ENCODE data around the gene RAD54L2.
A peak's percentile ranks its signal among the peaks of the same experiment; 100 is the strongest.

RAD54L2 gene, protein sequence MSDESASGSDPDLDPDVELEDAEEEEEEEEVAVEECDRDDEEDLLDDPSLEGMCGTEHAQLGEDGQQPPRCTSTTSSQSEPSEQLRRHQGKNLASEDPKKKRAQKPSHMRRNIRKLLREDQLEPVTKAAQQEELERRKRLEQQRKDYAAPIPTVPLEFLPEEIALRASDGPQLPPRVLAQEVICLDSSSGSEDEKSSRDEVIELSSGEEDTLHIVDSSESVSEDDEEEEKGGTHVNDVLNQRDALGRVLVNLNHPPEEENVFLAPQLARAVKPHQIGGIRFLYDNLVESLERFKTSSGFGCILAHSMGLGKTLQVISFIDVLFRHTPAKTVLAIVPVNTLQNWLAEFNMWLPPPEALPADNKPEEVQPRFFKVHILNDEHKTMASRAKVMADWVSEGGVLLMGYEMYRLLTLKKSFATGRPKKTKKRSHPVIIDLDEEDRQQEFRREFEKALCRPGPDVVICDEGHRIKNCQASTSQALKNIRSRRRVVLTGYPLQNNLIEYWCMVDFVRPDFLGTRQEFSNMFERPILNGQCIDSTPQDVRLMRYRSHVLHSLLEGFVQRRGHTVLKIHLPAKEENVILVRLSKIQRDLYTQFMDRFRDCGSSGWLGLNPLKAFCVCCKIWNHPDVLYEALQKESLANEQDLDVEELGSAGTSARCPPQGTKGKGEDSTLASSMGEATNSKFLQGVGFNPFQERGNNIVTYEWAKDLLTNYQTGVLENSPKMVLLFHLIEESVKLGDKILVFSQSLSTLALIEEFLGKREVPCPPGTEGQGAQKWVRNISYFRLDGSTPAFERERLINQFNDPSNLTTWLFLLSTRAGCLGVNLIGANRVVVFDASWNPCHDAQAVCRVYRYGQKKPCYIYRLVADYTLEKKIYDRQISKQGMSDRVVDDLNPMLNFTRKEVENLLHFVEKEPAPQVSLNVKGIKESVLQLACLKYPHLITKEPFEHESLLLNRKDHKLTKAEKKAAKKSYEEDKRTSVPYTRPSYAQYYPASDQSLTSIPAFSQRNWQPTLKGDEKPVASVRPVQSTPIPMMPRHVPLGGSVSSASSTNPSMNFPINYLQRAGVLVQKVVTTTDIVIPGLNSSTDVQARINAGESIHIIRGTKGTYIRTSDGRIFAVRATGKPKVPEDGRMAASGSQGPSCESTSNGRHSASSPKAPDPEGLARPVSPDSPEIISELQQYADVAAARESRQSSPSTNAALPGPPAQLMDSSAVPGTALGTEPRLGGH (N-terminal part only)

DNA sequence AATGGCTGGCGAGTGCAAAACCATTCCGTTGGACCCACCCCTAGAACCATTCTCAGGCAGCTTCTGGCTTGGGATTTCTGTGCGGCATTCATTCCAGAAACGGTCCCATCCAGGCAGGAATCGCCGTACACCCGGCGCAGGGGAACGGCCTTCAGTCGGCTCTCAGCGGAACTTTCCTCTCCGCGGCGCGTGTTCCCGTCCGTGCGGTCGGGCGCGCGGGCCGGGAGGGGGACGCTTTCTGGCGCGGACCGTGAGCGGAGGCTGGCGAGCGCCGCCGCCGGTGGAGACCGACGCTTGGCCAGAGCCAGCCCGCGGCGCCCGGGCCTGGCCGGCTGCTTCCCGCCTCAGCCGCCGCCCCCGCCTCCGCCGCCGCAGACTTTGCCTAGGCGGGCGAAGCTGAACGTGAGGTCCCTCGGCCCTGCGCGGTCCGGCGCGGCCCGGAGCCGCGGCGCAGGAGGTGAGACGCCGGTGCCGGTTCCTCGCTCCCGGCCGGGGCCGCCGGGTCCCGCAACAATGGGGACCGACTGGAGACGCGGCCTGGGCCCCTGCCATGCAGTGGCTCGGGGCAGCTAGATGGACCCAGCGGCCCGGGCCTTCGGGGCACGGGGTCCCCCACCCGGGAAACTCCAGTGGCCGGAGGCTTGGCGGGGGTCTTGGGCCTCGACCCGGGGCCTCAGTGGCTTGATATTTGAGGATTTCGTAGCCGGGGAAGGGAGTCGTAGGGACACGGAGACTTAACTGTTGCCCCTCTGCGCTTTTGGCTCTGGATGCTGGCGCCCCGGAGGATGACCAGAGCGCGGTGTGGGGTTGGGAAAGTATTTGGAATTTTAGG, at the start of gene RAD54L2:
RAD54L2 (plus strand) TSS at position 261 of the 832 bp plus-strand sequence. CDS start 51,702 bp downstream, outside the sequence.
- peak; percentile 60 for TF ChIP-seq POLR2A (IDR thresholded peaks at IDR 0.05; ENCODE audit: extremely low read depth, insufficient read length)
- TF ChIP-seq, protein P1, sequence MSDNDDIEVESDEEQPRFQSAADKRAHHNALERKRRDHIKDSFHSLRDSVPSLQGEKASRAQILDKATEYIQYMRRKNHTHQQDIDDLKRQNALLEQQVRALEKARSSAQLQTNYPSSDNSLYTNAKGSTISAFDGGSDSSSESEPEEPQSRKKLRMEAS (IDR thresholded peaks at IDR 0.05; ENCODE audit: low read depth, low read length): peak; percentile 54; the same call in 1 of the 2 replicates
- TF ChIP-seq MYC (IDR thresholded peaks at IDR 0.05; ENCODE audit: low read depth, low read length): no peak
- peak within 1 kb of the TSS; percentile 80 for H3K4me3 ChIP-seq (ENCODE audit: low read depth, low read length)
- peak; percentile 88 for DNase-seq (ENCODE audit: low read depth)

DNA sequence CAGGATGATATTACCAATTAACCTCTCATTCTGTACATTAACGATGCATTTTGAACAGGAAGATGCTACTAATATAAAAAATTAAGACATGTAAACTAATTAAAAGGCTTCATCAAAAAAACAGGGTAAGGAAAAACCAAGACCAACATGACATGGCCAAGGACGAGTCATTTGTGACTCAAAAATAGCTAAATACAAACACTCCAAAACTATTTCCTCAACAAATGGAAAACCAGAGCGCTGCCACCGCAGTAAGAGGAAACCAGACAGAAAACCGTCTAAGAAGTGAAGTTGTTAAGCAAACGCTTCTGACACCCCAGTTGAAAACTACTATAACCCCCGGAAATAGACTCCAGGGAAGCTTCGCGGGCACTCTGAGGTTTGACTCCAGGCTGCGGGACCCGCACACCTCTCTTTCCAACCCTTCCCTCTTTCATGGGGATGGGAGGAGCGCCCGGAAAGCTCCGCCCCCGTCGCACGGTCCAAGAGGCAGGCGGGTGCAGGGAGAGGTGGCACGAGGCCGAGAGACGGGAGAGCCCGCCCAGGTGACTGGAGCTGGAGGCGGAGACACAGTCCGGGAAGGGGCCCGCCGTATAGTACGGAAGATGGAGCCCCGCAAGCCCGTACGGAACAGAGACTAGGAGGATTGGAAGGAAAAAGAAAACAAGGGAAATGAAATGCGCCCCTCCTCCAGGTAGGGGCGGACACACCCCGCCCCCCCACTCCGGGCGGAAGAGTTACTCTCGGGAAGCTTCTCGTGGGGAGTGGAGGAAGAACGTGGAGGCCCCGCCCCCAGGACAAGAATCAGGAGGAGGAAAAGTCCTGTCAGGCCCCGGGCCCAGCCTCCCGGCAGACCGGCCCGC, 39.4 kb upstream of the RAD54L2 start:
- TF ChIP-seq MYC (IDR thresholded peaks at IDR 0.05; ENCODE audit: low read depth, low read length) (peak; percentile 79), POLR2A (IDR thresholded peaks at IDR 0.05; ENCODE audit: extremely low read depth, insufficient read length) (peak; percentile 13)
- TF ChIP-seq, protein P2, sequence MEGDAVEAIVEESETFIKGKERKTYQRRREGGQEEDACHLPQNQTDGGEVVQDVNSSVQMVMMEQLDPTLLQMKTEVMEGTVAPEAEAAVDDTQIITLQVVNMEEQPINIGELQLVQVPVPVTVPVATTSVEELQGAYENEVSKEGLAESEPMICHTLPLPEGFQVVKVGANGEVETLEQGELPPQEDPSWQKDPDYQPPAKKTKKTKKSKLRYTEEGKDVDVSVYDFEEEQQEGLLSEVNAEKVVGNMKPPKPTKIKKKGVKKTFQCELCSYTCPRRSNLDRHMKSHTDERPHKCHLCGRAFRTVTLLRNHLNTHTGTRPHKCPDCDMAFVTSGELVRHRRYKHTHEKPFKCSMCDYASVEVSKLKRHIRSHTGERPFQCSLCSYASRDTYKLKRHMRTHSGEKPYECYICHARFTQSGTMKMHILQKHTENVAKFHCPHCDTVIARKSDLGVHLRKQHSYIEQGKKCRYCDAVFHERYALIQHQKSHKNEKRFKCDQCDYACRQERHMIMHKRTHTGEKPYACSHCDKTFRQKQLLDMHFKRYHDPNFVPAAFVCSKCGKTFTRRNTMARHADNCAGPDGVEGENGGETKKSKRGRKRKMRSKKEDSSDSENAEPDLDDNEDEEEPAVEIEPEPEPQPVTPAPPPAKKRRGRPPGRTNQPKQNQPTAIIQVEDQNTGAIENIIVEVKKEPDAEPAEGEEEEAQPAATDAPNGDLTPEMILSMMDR (IDR thresholded peaks at IDR 0.05; ENCODE audit: low read depth, low read length): no peak
- TF ChIP-seq, protein P1 (IDR thresholded peaks at IDR 0.05; ENCODE audit: low read depth, low read length): peak; percentile 71
- peak overlapping the region; percentile 94 for H3K4me3 ChIP-seq (ENCODE audit: low read depth, low read length)
- peak; percentile 94 for DNase-seq (ENCODE audit: low read depth)

DNA sequence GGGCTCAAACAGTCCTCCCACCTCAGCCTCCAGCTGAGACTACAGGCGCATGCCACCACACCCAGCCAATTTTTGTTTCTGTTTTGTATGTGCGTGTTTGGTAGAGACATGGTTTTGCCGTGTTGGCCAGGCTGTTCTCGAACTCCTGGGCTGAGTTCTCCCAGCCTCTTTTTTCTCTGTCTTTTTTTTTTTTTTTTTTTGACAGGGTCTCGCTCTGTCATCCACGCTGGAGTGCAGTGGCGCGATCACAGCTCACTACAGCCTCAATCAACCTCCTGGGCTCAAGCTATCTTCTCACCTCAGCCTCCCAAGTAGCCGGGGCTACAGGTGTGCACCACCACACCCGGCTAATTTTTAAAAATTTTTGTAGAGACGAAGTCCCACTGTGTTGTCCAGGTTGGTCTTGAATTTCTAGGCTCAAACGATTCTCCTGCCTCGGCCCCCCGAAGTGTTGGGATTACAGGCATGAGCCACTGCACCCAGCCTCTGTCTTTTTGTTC, 37.8 kb upstream of the RAD54L2 start:
- H3K4me3 ChIP-seq (ENCODE audit: low read depth, low read length): peak overlapping the region; percentile 23
- TF ChIP-seq POLR2A (IDR thresholded peaks at IDR 0.05; ENCODE audit: extremely low read depth, insufficient read length) (no peak), MYC (IDR thresholded peaks at IDR 0.05; ENCODE audit: low read depth, low read length) (no peak)
- TF ChIP-seq, protein P1 (IDR thresholded peaks at IDR 0.05; ENCODE audit: low read depth, low read length): no peak
- TF ChIP-seq, protein P2 (IDR thresholded peaks at IDR 0.05; ENCODE audit: low read depth, low read length): no peak
- no peak for DNase-seq (ENCODE audit: low read depth)

DNA sequence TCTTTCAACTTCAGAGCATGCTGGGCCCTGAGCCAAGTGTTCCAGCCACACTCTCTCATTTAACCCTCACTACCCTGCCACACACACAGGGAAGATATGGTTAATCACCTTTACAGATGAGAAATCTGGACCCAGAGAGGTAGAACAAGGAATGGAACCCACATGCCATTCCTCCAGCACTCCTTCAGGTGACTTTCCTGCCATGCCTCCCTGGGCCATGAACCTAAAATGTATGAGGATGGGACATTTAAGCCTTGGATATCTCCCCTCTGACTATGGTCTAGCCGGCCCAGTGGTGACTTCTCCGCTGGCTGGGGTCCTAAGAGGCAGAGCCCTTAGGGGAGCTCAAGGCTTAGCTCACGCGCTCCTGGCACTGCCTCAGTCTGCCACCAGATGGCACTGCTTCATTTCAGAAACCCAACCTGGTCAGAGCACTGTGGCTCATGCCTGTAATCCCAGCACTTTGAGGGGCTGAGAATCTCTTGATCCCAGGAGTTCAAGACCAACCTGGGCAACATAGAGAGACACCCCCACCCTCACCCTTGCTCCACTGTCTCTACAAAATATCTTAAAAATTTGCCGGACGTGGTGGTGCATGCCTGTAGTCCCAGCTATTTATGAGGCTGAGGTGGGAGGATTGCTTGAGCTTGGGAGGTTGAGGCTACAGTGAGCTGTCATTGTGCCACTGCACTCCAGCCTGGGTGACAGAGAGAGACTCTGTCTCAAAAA, 36.5 kb upstream of the RAD54L2 start:
- TF ChIP-seq POLR2A (IDR thresholded peaks at IDR 0.05; ENCODE audit: extremely low read depth, insufficient read length) (no peak), MYC (IDR thresholded peaks at IDR 0.05; ENCODE audit: low read depth, low read length) (peak; percentile 34; the same call in 1 of the 2 replicates)
- TF ChIP-seq, protein P1 (IDR thresholded peaks at IDR 0.05; ENCODE audit: low read depth, low read length): 0 out of 2 replicates have a peak, but pooled peaks have one; percentile 51
- TF ChIP-seq, protein P2 (IDR thresholded peaks at IDR 0.05; ENCODE audit: low read depth, low read length): peak; percentile 88
- no peak overlapping the region for H3K4me3 ChIP-seq (ENCODE audit: low read depth, low read length)
- peak; percentile 82 for DNase-seq (ENCODE audit: low read depth)

Data from NB4 (cell line).